Kidney glomerular epithelial cell (primary cell): ENCODE results near the gene PRKAR1B.
"Not testable (repeated sequence)": the region's sequence is repeated elsewhere in the genome, so short reads cannot be mapped to it uniquely, and the experiment has no call there.

Experiments used
- DNase-seq: peaks from one replicate; lab custom pipeline; 2025; lab: John Stamatoyannopoulos, UW

The PRKAR1B gene

DNA sequence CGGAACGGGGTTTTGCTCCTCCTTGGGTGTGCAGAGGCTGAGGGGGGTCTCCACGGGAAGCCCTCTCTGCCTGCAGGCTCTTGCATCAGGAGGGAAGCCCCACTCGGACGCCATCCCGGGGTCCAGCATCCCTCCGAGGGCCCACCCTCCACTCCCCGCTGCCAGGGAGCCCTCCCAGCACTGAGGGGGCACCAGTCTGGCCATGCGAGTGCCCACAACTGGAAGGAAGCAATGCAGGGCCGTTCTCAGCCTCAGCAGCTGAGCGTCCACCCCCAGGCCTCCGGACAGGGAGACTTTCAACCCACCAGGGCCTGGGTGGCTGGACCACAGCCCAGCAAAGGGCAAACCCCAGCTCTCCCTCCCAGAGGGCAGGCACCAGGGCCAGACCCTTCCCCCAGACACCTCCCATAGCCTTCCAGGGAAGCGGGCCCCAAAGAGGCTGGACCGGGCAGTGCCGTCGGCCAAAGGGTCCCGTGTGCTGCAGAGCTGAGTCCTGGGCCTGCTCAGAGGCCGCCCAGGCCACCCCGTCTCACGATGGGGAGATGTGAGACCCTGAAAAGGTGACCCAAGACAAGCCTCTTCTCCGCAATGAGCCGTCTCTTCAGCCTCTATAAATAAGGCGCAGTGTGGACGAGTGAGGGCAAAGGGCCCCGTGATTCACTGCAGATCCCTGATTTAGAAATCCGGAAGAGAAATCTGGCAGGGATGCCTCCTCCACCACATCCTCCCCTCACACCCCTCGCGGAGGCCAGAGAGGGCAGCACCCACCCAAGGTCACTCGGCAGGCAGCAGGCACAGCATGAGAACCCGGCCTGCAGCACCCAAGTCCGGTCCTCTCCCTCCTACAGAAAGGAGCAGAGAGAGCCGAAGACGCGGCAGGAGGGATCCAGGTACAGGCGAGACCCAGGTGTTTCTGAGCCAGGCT, 82.4 kb downstream of the PRKAR1B start:
- DNase-seq, result no peak

- no peak for DNase-seq
These were observed 85.1 kb downstream of the PRKAR1B start for GRCh38 chr7:641966-642365.

DNA sequence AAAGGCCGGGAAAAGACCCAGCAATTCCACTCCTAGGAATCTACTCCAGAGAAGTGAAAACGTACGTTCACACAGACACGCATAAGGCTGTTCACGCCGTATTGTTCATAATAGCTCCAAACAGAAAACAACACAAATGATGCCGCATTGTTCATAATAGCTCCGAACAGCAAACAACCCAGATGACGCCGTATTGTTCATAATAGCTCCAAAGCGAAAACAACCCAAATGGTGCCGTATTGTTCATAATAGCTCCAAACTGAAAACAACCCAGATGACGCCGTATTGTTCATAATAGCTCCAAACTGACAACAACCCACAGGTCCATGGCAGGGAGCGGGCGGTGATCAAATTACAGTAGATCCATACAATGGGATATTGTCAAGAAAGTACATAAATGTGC, 85.8 kb downstream of the PRKAR1B start:
- DNase-seq, result no peak

DNA sequence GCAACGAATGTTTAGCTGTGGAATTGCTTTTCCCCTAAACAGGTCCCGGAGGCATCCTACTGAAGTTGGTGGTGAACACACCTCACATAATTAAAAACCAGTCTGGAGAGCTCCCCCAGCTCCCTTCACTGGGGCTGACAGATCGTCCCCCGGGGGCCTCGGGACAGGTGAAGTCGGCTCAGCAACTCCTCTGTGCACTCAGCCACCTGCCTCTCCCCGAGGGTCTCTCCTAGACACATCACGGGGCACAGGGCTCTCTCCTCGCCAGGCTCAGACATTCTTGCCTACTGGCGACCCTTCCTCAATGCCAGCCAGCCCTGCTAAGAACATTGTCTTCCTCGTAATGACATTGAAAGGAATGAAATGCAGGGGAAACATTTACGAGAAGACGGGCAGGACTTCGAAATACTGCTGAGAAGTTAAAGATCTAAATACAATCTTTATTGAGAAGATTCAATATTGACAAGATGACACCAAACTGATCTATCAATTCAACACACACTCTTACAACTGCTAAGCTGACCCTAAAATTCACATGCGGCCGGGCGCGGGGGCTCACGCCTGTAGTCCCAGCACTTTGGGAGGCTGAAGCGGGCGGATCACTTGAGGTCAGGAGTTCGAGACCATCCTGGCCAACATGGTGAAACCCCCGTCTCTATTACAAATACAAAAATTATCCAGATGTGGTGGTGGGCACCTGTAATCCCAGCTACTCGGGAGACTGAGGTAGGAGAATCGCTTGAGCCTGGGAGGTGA, 88.6 kb downstream of the PRKAR1B start:
- DNase-seq, result no peak

- no peak for DNase-seq
These were observed 89.3 kb downstream of the PRKAR1B start for GRCh38 chr7:637826-638225.

DNA sequence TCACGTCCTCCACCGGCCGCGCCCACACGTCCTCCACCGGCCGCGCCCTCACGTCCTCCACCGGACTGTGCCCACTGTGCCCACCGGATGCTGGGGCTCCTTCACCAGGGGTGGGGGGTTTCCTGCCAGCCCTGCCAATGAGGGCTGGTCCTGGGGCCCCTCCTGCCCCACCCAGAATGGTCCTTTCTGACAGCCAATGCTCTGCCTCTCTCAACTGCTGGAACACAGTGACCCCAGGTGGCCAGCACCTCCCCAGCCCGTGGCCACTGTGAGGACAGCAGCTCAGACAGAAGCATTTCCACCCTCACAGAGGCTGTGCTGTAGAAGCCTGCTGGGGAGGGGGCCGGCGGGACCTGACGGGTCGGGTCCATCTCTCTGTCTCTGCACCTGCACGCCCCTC, 90.7 kb downstream of the PRKAR1B start:
- no peak for DNase-seq

DNA sequence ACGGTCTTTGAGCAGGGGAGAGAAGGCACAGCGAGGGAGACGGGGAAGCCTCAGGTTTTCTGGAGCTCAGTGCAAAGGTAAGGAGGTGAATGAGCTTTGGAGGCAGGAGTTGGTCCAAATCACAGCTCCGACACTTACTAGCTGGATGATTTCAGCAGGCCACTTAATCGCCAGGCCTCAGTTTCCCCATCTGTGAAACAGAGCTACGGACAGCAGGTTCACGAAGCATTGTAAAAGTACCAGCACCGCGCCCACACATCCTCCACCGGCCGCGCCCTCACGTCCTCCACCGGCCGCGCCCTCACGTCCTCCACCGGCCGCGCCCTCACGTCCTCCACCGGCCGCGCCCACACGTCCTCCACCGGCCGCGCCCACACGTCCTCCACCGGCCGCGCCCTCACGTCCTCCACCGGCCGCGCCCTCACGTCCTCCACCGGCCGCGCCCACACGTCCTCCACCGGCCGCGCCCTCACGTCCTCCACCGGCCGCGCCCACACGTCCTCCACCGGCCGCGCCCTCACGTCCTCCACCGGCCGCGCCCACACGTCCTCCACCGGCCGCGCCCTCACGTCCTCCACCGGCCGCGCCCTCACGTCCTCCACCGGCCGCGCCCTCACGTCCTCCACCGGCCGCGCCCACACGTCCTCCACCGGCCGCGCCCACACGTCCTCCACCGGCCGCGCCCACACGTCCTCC, 91.2 kb downstream of the PRKAR1B start:
- not testable (repeated sequence) for DNase-seq

DNA sequence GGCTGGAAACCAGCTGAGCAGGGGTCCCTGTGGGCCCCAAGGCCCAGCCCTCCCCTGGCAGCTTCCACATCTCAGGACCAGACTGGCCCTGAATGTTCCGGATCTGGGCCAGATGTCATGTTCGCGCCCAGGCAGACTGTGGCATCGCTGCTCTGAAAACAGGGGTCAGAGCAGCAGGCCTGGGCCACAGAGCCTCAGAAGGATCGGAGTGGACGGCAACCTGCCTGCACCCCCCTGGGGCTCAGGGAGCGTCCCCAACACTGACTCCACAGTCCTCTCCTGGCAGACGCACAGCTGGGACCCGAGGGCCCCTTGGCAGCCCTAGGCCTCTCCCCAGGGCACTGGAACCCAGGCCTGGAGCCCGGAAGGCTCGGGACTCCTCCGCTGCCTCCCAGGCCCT, 91.9 kb downstream of the PRKAR1B start:
- no peak for DNase-seq

DNA sequence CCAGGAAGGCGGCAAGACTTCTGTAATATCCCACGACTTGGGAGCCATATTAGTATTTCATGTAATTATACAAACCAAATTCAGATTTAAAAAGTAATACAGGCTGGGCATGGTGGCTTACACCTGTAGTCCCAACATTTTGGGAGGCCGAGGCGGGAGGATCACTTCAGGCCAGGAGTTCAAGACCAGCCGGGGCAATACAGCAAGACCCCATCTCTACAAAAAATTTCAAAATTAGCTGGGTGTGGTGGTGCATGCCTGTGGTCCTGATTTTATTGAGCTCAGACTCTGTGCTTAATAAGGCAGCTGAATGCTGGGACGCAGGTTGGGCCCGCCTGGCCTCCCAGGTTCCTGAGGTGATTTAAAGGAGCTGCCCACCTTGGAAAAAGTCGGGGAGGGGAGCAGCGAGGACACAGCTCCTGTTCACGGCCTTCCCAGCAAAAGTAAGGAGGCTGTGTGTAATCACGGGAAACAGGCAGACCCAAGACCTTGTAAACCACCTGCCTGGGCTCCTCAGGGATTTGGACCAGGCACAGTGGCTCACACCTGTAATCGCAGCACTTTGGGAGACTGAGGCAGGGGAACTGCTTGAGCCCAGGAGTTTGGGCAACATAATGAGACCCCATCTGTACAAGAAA, 93.6 kb downstream of the PRKAR1B start:
- no peak for DNase-seq

- no peak for DNase-seq
These were observed 94.3 kb downstream of the PRKAR1B start for GRCh38 chr7:632831-633210.

GRCh38 chr7:631964-632830, 94.9 kb downstream of the PRKAR1B start:
- DNase-seq, result no peak

- no peak for DNase-seq
These were observed 95.8 kb downstream of the PRKAR1B start for GRCh38 chr7:631291-631711.

DNA sequence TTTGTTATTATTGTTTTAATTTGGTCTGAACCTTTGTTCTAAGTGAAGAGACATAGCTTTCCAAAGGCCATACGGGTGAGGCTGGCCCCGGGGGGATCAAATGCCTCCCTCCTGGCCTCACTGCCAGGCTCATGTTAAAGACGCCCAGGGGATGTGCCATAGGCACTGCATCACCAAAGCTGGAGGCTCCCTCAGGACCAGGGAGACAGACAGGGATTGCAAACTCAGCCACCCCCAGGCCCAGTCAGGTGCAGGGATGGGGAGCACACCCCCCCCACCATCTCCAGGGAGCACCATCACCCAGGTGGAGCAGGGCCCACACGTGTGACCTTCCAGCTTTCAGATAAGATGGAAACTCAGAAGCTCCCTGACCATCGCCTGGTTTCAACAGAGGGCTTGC, 96.5 kb downstream of the PRKAR1B start:
- DNase-seq, result no peak

GRCh38 chr7:630111-630511, 97.0 kb downstream of the PRKAR1B start:
- DNase-seq, result no peak

DNA sequence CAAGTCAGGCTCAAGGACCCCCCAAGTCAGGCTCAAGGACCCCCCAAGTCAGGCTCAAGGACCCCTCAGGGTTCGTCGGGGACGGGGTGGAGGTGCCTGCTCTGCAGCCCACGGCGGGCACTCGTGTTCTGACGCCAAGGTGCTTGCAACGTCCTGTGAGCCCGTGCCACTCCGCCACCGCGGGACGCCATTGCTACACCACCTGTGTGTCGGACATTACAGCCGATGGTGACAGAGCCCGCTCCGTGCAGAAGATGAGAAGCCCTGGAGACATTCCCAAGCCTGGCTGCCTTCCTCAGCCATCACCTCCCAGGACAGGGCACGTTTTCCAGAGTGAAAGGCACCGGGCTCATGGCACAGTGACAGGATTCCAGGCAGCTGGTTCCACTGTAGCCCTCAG, 98.3 kb downstream of the PRKAR1B start:
- no peak for DNase-seq

DNA sequence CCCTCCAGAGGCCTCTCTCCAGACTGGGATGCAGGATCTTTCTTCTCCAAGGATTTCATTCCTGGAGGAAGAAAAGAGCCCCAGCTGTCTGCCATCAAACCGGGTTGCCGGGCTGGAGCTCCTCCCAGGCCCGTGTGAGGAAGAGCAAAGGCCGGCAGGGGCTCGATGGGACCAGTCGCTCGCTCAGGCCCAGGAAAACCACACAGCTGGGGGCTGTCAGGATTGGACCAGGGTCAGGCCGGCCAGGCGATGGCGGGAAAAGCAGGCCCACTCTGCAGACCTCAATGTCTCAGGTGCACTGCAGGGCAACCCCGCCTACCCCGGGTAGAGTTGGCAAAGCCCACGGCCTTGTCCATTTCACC, 98.7 kb downstream of the PRKAR1B start:
- DNase-seq, result no peak

DNA sequence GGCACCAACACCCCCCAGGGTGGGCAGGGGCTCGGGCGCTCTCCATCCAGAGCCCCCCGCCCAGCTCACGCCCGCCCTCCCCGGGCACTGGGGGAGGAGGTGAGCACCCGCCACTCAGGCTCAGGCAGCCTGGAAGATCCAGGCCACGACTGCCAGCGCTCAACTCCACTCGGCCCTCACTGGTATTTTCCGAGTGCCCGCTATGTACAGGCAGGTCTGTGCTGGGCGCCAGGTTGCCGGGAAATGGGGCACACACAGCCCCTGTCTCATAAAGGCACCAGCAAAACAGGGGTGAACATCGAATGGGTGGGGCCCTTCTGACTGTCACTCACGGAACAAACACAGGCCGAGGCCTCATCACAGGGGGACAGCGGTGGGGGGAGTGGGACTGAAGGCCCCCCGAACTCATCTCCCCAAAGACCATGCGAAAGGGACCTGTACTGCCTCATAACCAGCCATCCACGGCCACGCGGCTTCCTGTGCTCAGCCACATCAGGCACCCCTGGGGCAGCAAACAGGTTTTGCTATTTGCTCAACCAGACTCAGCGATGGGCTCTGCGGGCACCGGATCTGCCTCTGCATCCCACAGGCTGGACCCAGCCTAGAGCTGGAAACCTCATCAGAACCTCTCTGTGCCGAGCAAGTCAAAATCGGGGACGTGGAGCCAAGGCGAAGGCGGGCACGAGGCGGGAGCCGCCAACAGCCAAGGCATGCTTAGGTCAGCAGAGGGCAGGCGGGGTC, 99.2 kb downstream of the PRKAR1B start:
- DNase-seq, result no peak

DNA sequence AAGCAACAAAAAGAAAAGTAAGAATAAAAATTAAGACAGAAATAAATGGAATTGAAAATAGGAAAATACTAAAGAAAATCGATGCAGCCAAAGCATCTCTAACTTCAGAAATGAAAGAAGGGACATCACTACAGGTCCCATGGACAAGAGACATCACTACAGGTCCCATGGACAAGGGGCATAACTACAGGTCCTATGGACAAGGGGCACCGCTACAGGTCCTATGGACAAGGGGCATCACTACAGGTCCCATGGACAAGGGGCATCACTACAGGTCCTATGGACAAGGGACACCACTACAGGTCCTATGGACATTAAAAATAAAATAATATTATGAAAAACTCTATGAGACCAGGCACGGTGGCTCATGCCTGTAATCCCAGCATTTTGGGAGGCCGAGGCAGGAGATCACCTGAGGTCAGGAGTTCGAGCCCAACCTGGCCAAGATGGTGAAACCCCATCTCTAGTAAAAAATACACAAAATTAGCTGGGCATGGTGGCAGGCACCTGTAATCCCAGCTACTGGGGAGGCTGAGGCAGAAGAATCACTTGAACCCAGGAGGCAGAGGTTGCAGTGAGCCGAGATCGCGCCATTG, 101.6 kb downstream of the PRKAR1B start:
- DNase-seq, result no peak

DNA sequence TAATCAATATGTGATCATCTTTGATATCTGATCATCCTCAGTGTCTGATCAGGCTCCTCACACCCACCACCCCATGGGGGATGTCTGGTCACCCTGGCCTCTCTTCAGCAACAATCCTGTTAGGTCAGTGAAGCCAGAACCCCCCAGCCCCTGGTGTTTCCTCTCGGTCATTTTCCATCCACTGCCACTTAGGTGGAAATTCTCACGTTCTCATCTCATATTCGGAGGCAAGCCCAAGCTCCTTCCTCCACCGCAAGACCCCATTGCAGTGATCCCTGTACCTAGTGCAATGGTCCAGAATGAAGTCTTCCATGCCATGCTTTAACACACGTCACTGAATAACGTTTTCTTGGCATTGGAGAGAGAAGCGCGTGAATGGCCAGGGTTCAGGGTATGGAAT, 103.6 kb downstream of the PRKAR1B start:
- no peak for DNase-seq
